Middle frontal gyrus (tissue), 1 donor: ENCODE data around the gene GSS.

ENCODE experiments used
- DNase-seq: peaks from one replicate; pipeline ENCODE4 v3.0.0-alpha.2; 2015; ENCODE audit warnings: low spot score; ENCODE audit errors: extremely low spot score

GSS gene

DNA sequence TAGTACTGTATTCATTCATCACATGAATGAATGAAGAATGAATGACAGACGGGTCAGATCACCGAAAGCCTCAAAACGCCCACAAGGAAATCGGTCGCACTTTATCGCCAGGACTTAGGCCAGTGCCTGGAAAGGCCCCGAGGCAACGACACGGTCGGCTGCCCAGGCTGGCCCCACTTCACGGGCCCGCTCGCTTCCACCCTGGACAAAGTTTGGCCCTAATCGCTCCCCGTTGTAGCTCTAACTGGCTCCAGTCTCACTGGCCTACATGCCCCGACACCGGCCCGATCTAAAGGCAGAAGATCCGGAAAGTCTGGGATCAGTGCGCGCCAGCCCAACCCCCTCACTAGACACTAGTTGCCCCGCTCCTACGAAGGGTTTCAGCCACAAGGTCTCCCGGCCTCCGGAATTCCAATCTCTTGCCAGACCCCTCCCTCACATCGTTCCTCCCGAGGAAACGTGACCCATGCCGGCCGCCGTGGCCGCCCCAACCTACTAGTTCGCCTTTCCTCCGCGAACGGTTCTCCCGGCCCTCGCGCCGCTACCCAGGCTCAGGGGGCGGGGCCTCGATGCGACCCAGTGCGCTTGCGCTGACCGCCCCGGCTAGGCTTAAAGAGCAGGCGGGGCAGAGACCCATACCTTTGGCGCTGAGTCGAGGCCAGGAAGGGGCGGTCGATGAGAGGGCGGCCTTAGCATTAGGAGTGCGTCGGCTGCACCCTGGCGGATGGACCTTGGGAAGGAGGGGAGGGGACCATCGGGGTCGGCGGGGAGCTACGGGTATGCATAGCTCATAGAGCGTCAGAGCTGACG is at the start of gene GSS, which contains the start of gene MYH7B:
Gene GSS, minus strand, starts transcription at position 576 of the 810 bp plus-strand sequence. CDS start 3,954 bp downstream, outside the sequence.
Gene MYH7B, plus strand, starts transcription at position 638 of the 810 bp plus-strand sequence. CDS start 22,138 bp downstream, outside the sequence.
- peak; percentile 92 for DNase-seq

DNA sequence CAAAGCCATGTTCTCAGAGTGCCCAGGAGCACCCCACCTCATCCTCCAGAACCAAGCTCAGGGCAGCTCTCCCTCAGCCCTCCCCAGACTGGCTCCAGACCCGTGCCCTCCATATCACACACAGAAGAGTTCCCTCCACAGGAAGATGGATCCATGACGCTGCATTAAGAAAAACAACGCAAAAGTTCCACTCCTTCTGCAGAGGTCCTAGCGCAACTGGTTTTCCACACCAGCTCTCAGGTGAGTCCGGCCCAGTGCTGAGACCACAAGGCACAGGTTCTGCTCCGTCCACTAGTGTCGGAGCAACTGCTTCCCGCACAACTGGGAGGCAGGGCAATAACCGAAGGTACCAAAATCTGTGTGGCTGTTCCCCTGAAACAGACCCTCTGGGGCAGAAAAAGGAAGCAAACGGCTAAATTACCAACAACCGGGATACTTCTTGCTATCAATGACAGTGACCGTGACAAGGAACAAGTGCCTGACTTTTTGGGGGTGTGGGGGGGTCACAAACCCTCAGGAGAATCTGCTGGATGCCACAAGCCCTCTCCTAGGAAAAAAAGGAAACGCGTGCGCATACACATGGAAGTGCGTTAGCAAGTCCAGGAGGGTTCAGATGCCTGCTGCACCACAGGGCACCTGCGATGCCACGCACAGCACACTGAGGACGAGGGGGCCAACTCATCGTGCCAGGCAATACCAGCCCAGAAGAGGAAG is 49.3 kb upstream of the GSS start:
- no peak for DNase-seq

DNA sequence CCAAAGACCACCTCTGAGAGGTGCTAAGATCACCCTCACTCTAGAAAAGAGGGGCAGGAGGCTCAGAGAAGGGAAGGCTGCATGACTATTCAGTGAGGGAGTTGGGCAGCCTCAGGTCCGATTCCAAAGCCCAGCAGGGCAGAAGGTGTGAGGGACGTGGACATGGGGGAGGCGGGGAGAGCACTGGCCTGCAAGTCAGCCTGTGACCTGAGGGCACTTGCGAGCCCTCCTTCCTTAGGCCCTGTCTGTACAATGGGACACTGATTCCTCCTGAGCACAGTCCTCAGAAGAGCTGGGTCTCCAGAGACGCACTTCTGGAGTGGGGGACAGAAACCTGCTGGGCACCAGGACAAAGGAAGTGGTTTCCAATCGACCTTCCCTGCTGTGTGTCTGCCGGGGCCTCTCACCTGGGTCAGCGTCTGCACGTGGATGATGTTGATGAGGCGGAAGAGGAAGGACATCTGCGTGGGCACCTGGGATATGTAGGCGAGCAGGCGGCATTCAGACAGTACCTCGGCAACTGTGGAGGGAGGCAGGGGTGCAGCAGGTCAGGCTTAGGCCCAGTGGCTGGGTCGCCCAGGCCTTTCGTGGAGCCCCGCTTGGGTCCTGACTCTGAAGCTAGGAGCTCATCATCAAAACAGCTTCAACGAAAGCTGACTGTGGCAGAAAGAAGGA is 48.6 kb upstream of the GSS start:
- no peak for DNase-seq

DNA sequence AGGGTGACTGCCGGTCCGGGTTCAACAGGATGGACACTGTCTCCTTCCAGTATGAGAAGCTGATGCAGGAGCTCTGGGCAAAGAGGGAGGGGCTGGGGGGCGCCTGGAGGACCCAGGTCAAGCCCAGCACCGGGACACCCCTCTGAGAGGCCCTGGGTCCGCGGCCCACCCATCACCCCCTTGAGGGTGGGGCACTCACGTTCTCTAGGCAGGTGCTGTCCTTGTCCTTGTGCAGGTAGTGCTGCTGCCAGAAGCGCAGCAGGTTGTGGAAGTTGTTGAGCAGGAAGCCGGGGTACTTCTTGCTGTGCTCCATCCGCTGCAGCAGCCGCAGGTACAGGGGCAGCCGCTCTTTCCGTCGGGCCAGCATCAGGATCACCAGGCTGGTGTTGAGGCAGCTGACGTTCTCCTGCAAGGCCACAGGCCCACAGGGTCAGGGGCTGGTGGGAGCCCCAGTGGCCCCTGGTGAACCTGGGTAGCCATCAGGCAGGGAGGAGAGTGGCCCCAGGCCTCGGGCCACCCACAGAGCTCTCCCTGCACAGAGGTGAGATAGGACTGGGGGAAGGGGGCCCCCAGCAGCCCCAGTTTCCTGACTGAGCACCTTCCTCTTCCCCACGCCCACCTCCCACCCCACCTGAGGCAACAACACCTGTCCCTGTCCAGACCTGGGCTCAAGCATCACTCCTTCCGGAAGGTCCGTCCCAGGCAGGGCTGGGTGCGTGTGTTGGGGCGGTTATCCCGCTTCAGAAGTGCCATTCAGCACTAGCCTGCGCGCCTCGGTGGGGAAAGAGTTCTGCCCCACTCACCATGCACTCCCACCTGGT is 47.8 kb upstream of the GSS start:
- DNase-seq = no peak

DNA sequence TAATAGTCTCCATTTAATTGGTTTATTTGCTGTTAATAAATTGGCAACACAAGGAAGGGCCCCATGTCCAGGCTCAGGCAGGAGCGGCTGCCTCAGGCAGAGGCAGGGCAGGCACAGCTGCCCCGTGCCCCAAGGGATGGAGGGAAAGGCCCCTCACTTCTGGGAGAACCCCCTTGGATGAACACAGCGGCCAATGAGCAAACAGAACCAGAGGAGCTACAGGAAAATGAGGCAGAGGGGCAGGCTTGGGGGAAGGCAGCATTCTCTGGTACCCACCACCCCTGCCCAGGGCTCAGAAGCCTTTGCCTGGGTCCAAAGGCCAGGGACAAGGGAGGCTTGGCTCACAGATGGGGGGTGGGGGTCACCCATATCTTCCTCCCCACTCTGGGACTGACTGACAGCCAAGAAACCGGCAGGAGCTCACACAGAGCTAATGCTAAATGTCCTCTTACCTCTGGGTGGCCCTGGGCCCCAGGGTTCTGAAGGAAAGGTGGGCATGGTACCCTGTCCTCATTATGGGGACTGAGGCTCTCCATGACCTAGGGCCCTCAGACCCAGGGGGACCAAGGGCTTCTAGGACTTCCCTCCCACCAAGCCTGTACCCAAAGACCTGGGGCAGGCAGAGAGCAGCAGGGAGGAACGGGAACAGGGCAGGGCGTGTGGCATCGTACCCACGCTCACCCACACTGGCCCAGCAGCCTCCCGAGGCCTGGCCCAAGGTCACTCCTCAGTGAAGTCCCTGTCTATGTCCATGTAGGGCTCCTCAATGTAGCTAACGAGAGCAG is 47.0 kb upstream of the GSS start:
- DNase-seq = no peak

DNA sequence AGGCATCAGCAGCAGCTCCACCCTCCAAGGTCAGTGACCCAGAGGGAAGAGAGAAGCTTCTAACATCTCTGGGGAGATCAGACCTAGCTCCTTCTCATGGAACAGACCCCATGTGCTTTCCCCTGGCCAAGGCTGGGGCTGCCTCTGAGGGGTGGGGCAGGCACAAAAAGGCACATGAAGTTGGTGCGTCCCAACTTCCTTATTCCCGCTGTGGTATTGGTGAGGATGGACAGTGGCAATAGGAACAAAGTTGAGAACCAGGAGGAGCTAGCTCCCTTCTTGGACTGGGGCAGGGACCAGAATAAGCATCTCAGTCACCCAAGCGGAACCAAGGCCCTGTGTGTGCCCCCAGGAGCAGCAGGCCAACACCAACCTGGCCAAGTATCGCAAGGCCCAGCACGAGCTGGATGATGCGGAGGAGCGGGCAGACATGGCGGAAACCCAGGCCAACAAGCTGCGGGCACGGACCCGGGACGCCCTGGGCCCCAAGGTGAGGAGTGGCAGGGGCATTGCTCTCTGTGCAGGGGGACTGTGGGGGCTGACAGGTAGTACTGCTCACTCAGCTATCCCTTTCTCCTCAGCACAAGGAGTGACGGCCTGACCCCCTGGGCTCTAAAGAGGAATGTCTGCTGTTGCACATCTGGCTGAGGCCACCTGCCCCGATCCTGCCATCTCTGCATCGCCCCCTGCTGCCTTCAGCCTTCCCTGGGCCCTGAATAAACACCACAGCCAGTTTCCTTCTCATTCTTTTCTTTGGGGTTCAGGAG is 46.2 kb upstream of the GSS start:
- no peak for DNase-seq

DNA sequence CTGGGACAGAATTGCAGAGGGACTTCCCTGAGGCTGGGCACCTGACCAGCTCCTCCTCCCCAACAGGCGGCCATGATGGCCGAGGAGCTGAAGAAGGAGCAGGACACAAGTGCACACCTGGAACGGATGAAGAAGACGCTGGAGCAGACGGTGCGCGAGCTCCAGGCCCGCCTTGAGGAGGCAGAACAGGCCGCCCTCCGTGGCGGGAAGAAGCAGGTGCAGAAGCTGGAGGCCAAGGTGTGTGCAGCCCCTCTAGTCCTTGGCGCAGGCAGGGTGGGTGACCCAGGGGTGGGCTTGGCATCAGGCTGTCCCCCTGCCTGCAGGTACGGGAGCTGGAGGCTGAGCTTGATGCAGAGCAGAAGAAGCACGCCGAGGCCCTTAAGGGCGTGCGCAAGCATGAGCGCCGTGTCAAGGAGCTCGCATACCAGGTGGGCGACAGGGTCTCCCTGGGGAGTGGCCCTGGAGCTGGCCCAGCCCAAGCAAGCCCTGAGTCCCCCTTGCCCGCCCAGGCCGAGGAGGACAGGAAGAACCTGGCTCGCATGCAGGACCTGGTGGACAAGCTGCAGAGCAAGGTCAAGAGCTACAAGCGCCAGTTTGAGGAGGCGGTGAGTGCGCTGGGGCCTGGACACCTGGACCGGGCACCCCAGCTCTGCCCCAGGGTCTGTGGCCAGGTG is 45.5 kb upstream of the GSS start:
- DNase-seq = no peak

DNA sequence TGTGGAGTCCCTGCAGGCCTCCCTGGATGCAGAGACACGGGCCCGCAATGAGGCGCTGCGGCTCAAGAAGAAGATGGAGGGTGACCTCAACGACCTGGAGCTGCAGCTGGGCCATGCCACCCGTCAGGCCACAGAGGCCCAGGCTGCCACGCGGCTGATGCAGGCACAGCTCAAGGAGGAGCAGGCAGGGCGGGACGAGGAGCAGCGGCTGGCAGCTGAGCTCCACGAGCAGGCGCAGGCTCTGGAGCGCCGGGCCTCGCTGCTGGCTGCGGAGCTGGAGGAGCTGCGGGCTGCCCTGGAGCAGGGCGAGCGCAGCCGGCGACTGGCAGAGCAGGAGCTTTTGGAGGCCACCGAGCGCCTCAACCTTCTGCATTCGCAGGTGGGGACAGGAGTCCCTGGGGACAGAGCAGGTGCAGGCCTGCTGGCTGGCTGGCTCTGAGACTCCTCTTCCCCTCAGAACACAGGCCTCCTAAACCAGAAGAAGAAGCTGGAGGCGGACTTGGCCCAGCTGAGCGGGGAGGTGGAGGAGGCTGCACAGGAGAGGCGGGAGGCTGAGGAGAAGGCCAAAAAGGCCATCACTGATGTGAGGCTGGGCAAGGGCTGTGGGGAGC is 44.8 kb upstream of the GSS start:
- DNase-seq = no peak

DNA sequence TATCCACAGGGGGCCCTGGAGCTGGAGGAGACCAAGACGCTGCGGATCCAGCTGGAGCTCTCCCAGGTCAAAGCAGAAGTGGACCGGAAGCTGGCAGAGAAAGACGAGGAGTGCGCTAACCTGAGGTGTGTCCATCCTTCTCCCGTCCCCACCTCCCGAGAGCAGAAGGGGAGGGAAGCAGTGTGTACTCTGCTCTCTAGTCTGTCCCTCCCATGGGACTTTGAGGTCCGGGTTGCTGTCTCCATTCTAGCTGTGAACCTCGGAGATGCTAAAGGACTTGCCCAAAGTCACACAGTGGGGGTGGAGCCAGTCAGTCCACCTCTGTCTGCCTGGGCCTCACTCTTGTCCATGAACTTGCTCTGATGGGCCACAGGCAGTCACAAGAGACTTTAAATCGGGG is 44.2 kb upstream of the GSS start:
- no peak for DNase-seq

DNA sequence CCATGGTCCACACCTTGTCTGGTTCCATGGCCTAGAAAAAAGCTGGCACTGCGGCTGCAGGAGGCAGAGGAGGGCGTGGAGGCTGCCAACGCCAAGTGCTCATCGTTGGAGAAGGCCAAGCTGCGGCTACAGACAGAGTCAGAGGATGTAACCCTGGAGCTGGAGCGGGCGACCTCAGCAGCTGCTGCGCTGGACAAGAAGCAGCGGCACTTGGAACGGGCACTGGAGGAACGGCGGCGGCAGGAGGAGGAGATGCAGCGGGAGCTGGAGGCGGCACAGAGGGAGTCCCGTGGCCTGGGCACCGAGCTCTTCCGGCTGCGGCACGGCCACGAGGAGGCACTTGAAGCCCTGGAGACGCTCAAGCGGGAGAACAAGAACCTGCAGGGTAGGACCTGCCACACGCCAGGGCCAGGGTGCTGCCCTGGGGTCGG is 43.4 kb upstream of the GSS start:
- no peak for DNase-seq

DNA sequence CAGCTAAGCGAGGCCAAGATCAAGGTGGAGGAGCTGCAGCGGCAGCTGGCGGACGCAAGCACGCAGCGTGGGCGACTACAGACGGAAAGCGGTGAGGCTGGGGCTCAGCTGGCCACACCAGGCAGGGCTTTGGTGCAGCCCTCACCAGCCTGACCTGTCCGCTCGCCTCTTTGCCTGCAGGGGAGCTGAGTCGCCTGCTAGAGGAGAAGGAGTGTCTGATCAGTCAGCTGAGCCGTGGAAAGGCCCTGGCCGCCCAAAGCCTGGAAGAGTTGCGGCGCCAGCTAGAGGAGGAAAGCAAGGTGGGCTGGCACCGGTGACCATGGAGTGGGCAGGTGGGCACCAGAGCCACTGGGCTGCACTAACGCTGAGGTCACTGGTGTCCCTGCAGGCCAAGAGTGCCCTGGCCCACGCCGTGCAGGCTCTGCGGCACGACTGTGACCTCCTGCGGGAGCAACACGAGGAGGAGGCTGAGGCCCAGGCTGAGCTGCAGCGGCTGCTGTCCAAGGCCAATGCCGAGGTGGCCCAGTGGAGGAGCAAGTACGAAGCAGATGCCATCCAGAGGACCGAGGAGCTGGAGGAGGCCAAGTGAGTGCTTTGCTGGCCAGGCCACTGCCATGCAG is 42.8 kb upstream of the GSS start:
- DNase-seq = no peak

DNA sequence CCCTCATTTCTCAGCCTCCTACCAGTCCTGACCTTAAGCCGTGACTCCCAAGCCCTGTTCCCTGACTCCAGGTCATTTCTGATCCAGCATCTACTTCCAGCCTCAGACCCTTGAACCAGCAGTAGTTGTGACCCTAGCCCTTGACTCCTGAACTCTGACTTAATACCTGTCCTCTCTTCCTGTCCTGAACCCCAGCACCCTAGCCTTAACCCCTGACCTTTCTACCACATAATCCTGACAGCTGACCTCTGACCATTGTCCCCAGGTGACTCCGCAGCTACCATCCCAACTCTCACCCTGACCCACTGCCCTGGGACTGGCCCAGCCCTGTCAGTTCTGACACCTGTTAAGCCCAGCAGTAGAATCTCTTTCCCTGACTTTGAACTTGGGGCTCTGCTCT is 42.2 kb upstream of the GSS start:
- DNase-seq = no peak

DNA sequence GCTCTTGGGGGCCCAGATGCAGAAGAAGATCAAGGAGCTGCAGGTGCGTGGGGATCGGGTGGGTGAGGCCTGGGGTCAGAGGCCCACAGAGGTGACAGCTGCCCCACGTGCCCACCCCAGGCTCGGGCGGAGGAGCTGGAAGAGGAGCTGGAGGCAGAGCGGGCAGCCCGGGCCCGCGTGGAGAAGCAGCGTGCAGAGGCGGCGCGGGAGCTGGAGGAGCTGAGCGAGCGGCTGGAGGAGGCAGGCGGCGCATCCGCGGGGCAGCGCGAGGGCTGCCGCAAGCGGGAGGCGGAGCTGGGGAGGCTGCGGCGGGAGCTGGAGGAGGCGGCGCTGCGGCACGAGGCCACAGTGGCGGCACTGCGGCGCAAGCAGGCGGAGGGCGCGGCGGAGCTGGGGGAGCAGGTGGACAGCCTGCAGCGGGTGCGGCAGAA is 41.5 kb upstream of the GSS start:
- peak; percentile 58 for DNase-seq

DNA sequence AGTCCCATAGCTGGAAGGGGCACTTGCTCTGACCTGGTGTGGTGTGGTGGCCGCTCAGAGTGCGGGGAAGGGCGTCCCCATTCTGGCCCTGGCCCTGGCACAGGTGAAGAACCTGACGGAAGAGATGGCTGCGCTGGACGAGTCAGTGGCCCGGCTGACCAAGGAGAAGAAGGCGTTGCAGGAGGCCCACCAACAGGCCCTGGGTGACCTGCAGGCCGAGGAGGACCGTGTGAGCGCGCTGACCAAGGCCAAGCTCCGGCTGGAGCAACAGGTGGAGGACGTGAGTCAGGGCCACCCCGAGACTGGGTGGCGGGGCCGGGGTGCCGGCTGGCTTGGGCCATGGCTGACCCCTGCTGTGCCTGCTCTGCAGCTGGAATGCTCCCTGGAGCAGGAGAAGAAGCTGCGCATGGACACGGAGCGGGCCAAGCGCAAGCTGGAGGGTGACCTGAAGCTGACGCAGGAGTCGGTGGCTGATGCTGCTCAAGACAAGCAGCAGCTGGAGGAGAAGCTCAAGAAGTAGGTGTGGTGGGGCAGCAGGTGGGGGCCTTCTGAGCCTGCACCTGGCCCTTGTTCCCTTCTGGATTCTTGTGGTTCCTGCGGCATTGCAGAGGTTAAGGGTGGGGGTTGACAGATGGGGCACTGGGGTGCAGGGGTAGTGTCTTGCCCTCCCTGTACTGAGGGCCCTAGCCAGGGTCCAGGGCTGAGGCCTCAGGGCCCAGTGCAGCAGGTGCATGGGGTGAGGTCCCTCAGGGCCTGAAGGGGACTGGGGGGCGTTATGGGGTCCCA is 40.8 kb upstream of the GSS start:
- no peak for DNase-seq

DNA sequence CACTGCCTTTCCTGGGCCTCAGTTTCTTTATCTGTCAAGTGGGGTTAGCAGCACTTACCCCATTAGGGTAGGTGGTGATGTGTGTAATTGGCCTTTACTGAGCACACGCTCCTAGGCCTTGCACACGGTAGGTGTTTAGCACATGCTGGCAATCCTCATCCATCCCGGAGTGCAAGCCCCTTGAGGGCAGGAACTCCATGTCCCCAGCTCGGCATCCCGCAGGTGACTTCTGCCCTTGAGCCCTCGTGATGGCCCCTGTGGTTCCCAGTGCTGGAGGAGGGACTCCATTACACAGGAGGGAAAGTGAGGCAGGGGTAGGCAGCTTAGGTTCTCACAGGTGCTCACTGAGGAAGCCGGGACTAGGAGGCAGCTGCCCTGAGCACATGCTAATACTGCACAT is 40.1 kb upstream of the GSS start:
- no peak for DNase-seq

DNA sequence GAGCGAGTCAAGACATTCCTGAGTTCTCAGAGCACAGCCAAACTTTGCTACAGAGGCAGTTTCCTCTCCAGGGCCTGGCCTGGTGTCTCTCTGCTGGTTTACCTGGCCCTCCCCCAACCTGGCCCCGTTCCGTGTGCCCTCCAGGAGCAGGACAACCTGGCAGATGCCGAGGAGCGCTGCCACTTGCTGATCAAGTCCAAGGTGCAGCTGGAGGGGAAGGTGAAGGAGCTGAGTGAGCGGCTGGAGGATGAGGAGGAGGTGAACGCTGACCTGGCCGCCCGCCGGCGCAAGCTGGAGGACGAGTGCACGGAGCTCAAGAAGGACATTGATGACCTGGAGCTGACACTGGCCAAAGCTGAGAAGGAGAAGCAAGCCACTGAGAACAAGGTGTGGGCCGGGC is 39.6 kb upstream of the GSS start:
- no peak for DNase-seq

DNA sequence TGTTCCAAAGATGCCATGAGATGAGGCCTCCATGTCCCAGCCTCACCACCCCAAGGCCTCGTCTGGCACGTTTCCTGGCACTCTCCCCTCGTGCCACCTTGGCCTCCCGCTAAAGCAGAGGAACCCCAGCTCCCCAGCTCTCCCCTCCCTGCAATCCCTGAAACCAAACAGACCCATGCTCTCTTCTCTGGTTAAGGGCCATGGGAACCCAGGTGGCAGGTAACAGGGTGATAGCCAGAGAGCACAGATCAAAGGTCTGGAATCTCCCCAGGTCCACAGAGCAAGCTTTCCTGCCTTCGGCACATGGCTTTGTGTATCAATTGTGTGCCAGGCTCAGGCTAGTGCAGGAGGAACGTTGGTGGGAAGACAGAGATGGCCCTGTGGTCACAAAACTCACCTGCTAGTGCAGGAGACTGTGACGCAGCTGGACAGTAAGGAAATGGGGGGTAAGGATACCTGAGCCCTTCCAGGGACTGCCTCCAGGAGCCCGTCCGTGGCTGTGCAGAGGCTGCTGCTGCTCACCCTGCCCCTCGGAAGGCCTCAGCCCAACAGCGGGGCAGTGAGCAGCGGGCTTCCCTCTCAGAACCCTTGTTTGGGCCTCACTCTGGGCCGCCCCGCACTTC is 39.0 kb upstream of the GSS start:
- DNase-seq = no peak
